Liver (tissue), 9 donors: ENCODE measurements around the gene IRF3. TPM values are rescaled to one million over a fixed set of nuclear protein-coding genes. Genes with fewer than 3 reads are reported as not detected.

Source experiments
- DNase-seq: peaks from one replicate; pipeline ENCODE4 v3.0.0-alpha.2; 2017; ENCODE audit warnings: low spot score
- H3K27ac ChIP-seq, 2 donors: one replicate each; pipeline ENCODE4 v1.7.0; 2013; ENCODE audit warnings: inconsistent platforms in 2 of 2, low read length in 2 of 2, control low read depth in 1 of 2, low read depth in 1 of 2, mild to moderate bottlenecking in 1 of 2
- H3K27me3 ChIP-seq, 4 donors: one replicate each; pipeline versions ENCODE4 v1.6.1 to v1.7.0; 2013; ENCODE audit warnings: low read length in 3 of 4, inconsistent platforms in 1 of 4, mild to moderate bottlenecking in 1 of 4, moderate library complexity in 1 of 4; ENCODE audit not compliant: control insufficient read depth in 4 of 4, insufficient read depth in 4 of 4
- H3K36me3 ChIP-seq, 4 donors: one replicate each; pipeline versions ENCODE4 v1.6.1 to v1.7.0; 2013; ENCODE audit warnings: low read length in 3 of 4, mild to moderate bottlenecking in 3 of 4, low read depth in 1 of 4, moderate library complexity in 1 of 4; ENCODE audit not compliant: control insufficient read depth in 4 of 4, insufficient read depth in 3 of 4
- H3K4me1 ChIP-seq, 4 donors: one replicate each; pipeline versions ENCODE4 v1.6.1 to v1.7.0; 2013; ENCODE audit warnings: low read length in 3 of 4, mild to moderate bottlenecking in 3 of 4, moderate library complexity in 1 of 4; ENCODE audit not compliant: control insufficient read depth in 4 of 4, insufficient read depth in 4 of 4
- H3K4me3 ChIP-seq, 3 donors: one replicate each; pipeline versions ENCODE4 v1.6.1 to v1.7.0; 2013; ENCODE audit warnings: low read length in 3 of 3, control low read depth in 1 of 3, low read depth in 1 of 3, mild to moderate bottlenecking in 1 of 3
- H3K9ac ChIP-seq, 2 donors: one replicate each; pipeline ENCODE4 v1.7.0; 2013; ENCODE audit warnings: low read length in 2 of 2, mild to moderate bottlenecking in 2 of 2, moderate library complexity in 2 of 2, control low read depth in 1 of 2, low read depth in 1 of 2
- H3K9me3 ChIP-seq, 4 donors: one replicate each; pipeline versions ENCODE4 v1.6.1 to v1.7.0; 2013; ENCODE audit warnings: low read length in 3 of 4; ENCODE audit not compliant: control insufficient read depth in 4 of 4
- FOXA1 ChIP-seq: IDR thresholded peaks from 2 replicates; pipeline ENCODE4 v1.6.1; 2016; ENCODE audit warnings: antibody characterized with exemption
- FOXA2 ChIP-seq: IDR thresholded peaks from 2 replicates; pipeline ENCODE4 v1.6.1; 2016; ENCODE audit warnings: antibody characterized with exemption
- GABPA ChIP-seq, 2 donors: IDR thresholded peaks in 1 of 2; conservative IDR thresholded peaks in 1 of 2; 2 replicates each; pipeline ENCODE4 v1.6.1; 2016; ENCODE audit warnings: antibody characterized with exemption in 2 of 2, mild to moderate bottlenecking in 1 of 2, moderate library complexity in 1 of 2
- HNF4A ChIP-seq, 2 donors: conservative IDR thresholded peaks; 2 replicates each; pipeline ENCODE4 v1.6.1; 2016; ENCODE audit warnings: antibody characterized with exemption in 2 of 2, mild to moderate bottlenecking in 2 of 2
- HNF4G ChIP-seq: IDR thresholded peaks from 2 replicates; pipeline ENCODE4 v1.6.1; 2016; ENCODE audit warnings: antibody characterized with exemption
- JUND ChIP-seq, 2 donors: IDR thresholded peaks; 2 replicates each; pipeline ENCODE4 v1.6.1; 2016; ENCODE audit warnings: antibody characterized with exemption in 2 of 2
- NR2F2 ChIP-seq: IDR thresholded peaks from 2 replicates; pipeline ENCODE4 v1.6.1; 2016; ENCODE audit warnings: antibody characterized with exemption
- RAD21 ChIP-seq, 2 donors: IDR thresholded peaks; 2 replicates each; pipeline ENCODE4 v1.6.1; 2016; ENCODE audit warnings: antibody characterized with exemption in 2 of 2, mild to moderate bottlenecking in 2 of 2
- RXRA ChIP-seq, 2 donors: IDR thresholded peaks; 2 replicates each; pipeline ENCODE4 v1.6.1; 2017 to 2018; ENCODE audit warnings: antibody characterized with exemption in 2 of 2, mild to moderate bottlenecking in 1 of 2
- SP1 ChIP-seq: IDR thresholded peaks from 2 replicates; pipeline ENCODE4 v1.6.1; 2018; ENCODE audit warnings: antibody characterized with exemption, mild to moderate bottlenecking
- TAF1 ChIP-seq: conservative IDR thresholded peaks from 2 replicates; pipeline ENCODE4 v1.6.1; 2016; ENCODE audit warnings: antibody characterized with exemption, mild to moderate bottlenecking
- YY1 ChIP-seq: IDR thresholded peaks from 2 replicates; pipeline ENCODE4 v1.6.1; 2016; ENCODE audit warnings: antibody characterized with exemption, mild to moderate bottlenecking
- WGBS: extraction: QIAGEN DNeasy Blood & Tissue Kit; methylation state at CpG from one replicate; pipeline ENCODE4 v1.1.7; 2013; 5-methylcytosine and 5-hydroxymethylcytosine counted together
- polyA plus RNA-seq, 2 donors: library from polyadenylated mRNA; stranded (reverse) in 1 of 2; unstranded in 1 of 2; fragments of 200-250 nt in 1 of 2; fragments of >200 nt in 1 of 2; fragmentation: Nextera tagmentation in 1 of 2; extraction: Ambion mirVana in 1 of 2; gene quantifications; one replicate each; pipeline versions ENCODE4 v1.2.1 to v1.2.3, GENCODE V29; 2013 to 2015
- total RNA-seq, 2 donors: library from RNA; depleted of rRNA; stranded (reverse); fragments of >200 nt; gene quantifications; one replicate each; pipeline ENCODE4 v1.2.3, GENCODE V29; 2014
- TF ChIP-seq, protein P1 (sequence below): IDR thresholded peaks from 2 replicates; pipeline ENCODE4 v1.6.1; 2016; ENCODE audit warnings: antibody characterized with exemption
- TF ChIP-seq, protein P2 (sequence below): IDR thresholded peaks from 2 replicates; pipeline ENCODE4 v1.6.1; 2016; ENCODE audit warnings: antibody characterized with exemption
- TF ChIP-seq, protein P3 (sequence below): fragments of 150-350 bp; IDR thresholded peaks from 2 replicates; pipeline ENCODE4 v1.5.1; 2017; ENCODE audit warnings: improper control_type of control experiment, low read depth, low read length; ENCODE audit not compliant: missing input control
- TF ChIP-seq, protein P4 (sequence below): IDR thresholded peaks from 2 replicates; pipeline ENCODE4 v1.6.1; 2016; ENCODE audit warnings: antibody characterized with exemption
- TF ChIP-seq, protein P5 (sequence below): IDR thresholded peaks from 2 replicates; pipeline ENCODE4 v1.6.1; 2016; ENCODE audit warnings: antibody characterized with exemption, mild to moderate bottlenecking
- donor health status: healthy.
- donor health status: healthy.
- donor health status: healthy.
- donor health status: healthy.
- donor health status: healthy.

The IRF3 gene
- total and polyA plus RNA-seq, 4 donors, result 18.2 to 33.6 (median 28.1) TPM

DNA sequence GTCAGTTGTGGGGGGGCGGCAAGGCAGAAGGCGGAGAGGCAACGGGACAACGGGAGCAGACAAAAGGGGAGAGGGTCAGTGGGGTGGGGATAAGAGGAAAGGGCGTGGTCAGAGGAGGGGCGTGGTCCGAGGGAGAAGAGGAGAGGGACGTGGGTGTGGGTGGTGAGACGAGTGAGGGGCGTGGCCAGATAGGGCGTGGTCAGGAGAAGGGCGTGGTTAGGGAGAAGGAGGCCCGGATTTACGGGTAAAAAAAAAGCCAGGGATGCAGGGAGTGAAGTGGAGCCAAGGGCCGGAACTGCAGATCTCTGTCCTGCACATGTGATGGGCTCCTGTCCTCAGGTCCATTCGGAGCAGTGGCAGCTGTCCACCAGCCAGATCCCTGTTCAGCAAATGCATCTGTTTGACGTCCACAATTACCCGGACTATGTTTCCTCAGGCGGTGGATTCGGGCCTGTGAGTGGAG lies 46.8 kb upstream of the IRF3 start:
- Histone ChIP-seq H3K36me3 (no peaks in the 10 kb centered on the region), H3K4me1 (no peaks in the 10 kb centered on the region), H3K27me3 (no peaks in the 10 kb centered on the region), H3K9me3 (no peaks in the 10 kb centered on the region), H3K9ac (no peak overlapping the region), H3K27ac (no peak overlapping the region), H3K4me3 (no peak overlapping the region)
- TF ChIP-seq HNF4G, result no peak
- peak; percentile 53 for DNase-seq
- WGBS, result 69% methylated on average over 20 of the region's 20 CpGs

DNA sequence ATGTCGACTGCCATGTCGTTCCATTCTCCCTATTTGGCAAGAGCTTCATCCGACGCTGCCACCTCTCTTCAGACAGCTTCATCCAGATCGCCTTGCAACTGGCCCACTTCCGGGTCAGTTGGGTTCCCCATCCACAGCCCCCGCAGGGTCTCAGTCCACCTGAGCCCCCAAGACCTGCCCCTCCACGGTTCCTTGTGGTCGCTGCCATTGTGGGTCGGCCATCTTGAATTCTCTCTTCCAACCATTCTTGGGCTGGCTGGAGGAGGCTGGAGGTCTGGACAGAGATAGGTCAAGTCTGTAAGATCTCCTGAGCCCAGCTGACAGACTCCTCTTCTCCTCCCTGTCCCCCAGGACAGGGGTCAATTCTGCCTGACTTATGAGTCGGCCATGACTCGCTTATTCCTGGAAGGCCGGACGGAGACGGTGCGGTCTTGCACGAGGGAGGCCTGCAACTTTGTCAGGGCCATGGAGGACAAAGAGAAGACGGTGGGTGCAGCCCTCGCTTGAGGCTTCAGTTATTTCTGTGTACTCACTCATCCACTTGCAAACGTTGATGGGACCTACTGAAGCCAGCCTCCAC lies 44.8 kb upstream of the IRF3 start:
- WGBS, result 92% methylated on average over 20 of the region's 20 CpGs
- Histone ChIP-seq H3K27ac (no peak overlapping the region), H3K36me3 (no peaks in the 10 kb centered on the region), H3K4me1 (no peaks in the 10 kb centered on the region), H3K27me3 (no peaks in the 10 kb centered on the region), H3K4me3 (no peak overlapping the region), H3K9ac (no peak overlapping the region), H3K9me3 (no peaks in the 10 kb centered on the region)
- TF ChIP-seq, protein P1, sequence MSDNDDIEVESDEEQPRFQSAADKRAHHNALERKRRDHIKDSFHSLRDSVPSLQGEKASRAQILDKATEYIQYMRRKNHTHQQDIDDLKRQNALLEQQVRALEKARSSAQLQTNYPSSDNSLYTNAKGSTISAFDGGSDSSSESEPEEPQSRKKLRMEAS, result no peak
- no peak for TF ChIP-seq HNF4A (conservative IDR thresholded peaks at IDR 0.05)
- TF ChIP-seq, protein P2, sequence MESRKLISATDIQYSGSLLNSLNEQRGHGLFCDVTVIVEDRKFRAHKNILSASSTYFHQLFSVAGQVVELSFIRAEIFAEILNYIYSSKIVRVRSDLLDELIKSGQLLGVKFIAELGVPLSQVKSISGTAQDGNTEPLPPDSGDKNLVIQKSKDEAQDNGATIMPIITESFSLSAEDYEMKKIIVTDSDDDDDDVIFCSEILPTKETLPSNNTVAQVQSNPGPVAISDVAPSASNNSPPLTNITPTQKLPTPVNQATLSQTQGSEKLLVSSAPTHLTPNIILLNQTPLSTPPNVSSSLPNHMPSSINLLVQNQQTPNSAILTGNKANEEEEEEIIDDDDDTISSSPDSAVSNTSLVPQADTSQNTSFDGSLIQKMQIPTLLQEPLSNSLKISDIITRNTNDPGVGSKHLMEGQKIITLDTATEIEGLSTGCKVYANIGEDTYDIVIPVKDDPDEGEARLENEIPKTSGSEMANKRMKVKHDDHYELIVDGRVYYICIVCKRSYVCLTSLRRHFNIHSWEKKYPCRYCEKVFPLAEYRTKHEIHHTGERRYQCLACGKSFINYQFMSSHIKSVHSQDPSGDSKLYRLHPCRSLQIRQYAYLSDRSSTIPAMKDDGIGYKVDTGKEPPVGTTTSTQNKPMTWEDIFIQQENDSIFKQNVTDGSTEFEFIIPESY, result no peak
- no peak for TF ChIP-seq HNF4G
- TF ChIP-seq RXRA (IDR thresholded peaks at IDR 0.05), result no peak
- TF ChIP-seq JUND (IDR thresholded peaks at IDR 0.05), result no peak
- TF ChIP-seq RAD21 (IDR thresholded peaks at IDR 0.05), result no peak
- no peak for TF ChIP-seq FOXA1
- no peak for TF ChIP-seq NR2F2
- TF ChIP-seq GABPA (IDR thresholded peaks at IDR 0.05 in 1 of 2, conservative IDR thresholded peaks at IDR 0.05 in 1 of 2), result no peak
- TF ChIP-seq, protein P3, sequence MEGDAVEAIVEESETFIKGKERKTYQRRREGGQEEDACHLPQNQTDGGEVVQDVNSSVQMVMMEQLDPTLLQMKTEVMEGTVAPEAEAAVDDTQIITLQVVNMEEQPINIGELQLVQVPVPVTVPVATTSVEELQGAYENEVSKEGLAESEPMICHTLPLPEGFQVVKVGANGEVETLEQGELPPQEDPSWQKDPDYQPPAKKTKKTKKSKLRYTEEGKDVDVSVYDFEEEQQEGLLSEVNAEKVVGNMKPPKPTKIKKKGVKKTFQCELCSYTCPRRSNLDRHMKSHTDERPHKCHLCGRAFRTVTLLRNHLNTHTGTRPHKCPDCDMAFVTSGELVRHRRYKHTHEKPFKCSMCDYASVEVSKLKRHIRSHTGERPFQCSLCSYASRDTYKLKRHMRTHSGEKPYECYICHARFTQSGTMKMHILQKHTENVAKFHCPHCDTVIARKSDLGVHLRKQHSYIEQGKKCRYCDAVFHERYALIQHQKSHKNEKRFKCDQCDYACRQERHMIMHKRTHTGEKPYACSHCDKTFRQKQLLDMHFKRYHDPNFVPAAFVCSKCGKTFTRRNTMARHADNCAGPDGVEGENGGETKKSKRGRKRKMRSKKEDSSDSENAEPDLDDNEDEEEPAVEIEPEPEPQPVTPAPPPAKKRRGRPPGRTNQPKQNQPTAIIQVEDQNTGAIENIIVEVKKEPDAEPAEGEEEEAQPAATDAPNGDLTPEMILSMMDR, result no peak
- no peak for TF ChIP-seq YY1
- TF ChIP-seq, protein P4, sequence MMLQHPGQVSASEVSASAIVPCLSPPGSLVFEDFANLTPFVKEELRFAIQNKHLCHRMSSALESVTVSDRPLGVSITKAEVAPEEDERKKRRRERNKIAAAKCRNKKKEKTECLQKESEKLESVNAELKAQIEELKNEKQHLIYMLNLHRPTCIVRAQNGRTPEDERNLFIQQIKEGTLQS, result no peak
- TF ChIP-seq FOXA2, result no peak
- TF ChIP-seq SP1, result no peak
- TF ChIP-seq TAF1, result no peak
- TF ChIP-seq, protein P5, sequence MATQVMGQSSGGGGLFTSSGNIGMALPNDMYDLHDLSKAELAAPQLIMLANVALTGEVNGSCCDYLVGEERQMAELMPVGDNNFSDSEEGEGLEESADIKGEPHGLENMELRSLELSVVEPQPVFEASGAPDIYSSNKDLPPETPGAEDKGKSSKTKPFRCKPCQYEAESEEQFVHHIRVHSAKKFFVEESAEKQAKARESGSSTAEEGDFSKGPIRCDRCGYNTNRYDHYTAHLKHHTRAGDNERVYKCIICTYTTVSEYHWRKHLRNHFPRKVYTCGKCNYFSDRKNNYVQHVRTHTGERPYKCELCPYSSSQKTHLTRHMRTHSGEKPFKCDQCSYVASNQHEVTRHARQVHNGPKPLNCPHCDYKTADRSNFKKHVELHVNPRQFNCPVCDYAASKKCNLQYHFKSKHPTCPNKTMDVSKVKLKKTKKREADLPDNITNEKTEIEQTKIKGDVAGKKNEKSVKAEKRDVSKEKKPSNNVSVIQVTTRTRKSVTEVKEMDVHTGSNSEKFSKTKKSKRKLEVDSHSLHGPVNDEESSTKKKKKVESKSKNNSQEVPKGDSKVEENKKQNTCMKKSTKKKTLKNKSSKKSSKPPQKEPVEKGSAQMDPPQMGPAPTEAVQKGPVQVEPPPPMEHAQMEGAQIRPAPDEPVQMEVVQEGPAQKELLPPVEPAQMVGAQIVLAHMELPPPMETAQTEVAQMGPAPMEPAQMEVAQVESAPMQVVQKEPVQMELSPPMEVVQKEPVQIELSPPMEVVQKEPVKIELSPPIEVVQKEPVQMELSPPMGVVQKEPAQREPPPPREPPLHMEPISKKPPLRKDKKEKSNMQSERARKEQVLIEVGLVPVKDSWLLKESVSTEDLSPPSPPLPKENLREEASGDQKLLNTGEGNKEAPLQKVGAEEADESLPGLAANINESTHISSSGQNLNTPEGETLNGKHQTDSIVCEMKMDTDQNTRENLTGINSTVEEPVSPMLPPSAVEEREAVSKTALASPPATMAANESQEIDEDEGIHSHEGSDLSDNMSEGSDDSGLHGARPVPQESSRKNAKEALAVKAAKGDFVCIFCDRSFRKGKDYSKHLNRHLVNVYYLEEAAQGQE, result no peak
- DNase-seq, result no peak
